Measurements from ENCODE around the gene SPATA31E1.
"Not testable (repeated sequence)": the region's sequence is repeated elsewhere in the genome, so short reads cannot be mapped to it uniquely, and the experiment has no call there.

The SPATA31E1 gene

DNA sequence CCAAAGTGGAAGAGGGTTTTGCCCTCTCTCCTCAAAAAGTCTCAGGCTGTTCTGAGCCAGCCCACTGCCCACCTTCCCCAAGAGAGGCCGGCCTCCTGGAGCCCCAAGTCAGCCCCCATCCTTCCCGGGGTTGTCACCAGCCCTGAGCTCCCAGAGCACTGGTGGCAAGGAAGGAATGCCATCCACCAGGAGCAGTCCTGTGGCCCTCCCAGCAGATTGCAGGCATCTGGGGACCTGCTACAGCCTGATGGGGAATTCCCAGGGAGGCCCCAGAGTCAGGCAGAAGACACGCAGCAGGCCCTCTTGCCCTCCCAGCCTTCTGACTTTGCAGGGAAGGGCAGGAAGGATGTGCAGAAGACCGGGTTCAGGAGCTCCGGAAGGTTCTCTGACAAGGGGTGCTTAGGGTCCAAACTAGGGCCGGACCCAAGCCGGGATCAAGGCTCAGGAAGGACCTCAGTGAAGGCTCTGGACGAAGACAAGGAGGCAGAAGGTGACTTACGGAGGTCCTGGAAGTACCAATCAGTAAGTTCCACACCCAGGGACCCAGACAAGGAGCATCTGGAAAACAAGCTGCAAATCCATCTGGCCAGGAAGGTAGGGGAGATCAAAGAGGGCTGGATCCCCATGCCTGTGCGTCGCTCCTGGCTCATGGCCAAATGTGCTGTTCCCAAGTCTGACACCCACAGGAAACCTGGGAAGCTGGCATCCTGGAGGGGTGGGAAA is 3.7 kb downstream of the SPATA31E1 start:
- DNase-seq (ENCODE audit: low spot score): no peak

- DNase-seq (ENCODE audit: low spot score): no peak
Observed at GRCh38 chr9:87886933-87887505, 4.3 kb downstream of the SPATA31E1 start.

DNA sequence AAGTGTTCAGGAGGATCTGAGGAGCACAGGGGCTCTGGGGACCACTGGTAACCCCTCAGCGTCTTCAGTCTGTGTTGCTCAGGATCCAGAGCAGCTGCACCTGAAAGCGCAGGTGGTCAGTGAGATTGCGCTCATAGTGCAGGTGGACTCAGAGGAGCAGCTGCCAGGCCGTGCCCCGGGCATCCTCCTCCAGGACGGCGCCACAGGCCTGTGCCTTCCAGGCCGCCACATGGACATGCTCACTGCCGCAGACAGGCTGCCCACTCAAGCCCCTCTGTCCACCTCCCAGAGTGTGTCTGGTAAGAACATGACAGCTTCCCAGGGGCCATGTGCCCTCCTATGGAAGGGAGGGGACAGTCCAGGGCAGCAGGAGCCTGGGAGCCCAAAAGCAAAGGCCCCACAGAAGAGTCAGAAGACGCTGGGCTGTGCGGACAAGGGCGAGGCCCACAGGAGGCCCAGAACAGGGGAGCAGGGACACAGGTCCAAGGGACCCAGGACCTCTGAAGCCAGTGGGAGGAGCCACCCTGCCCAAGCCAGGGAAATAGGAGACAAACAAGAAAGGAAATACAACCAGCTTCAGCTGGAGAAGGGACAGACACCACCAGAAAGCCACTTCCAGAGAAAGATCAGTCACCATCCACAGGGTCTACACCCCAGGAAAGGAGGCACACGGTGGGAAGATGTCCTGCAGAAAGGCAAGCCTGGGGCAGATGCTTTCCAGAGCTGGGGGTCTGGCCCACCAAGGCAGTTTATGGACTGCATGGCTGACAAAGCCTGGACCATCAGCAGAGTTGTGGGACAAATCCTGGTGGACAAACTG is 5.2 kb downstream of the SPATA31E1 start:
- no peak for DNase-seq (ENCODE audit: low spot score)

- DNase-seq (ENCODE audit: low spot score): no peak
Observed at GRCh38 chr9:87888501-87888900, 5.8 kb downstream of the SPATA31E1 start.

- no peak for DNase-seq (ENCODE audit: low spot score)
Observed at GRCh38 chr9:87889065-87889881, 6.6 kb downstream of the SPATA31E1 start.

DNA sequence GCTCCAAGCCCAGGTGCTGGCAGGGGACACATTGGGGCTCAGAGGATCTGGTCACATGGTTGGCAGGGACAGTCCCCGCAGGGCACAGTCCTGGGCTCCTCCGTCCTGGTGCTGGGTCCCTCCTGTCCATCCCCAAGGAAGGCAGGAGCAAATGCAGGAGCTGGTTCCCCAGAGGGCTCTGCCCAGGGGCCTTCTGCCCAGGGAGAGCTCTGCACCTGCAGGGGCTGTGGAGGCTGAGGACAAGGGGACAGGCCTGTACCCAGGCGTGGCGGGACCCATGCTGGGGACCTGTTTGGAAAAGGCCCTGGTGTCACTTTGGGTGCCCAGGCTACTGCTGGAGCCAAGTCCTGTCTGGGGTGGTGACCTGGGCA is 7.2 kb downstream of the SPATA31E1 start:
- DNase-seq (ENCODE audit: low spot score): no peak

GRCh38 chr9:87890837-87891236 is 8.2 kb downstream of the SPATA31E1 start:
- no peak for DNase-seq (ENCODE audit: low spot score)

- DNase-seq (ENCODE audit: low spot score): no peak
Observed at GRCh38 chr9:87891754-87892153, 9.1 kb downstream of the SPATA31E1 start.

DNA sequence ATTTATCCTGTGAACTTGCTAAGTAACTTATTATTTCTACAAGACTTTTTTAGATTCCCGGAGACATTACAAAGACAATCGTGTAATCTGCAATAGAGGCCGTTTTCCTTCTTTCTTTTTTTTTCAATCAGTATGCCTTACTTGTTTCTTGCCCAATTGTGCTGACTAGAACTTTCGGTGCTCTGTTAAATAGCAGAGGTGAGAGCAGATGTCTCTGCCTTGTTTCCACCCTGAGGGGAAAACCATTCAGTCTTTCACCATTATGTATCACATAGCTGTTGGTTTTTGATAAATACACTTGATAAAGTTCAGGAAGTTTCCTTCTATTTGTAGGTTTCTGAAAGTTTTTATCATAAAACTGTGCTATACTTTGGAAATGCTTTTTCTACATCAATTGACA is 10.3 kb downstream of the SPATA31E1 start:
- no peak for DNase-seq (ENCODE audit: low spot score)

DNA sequence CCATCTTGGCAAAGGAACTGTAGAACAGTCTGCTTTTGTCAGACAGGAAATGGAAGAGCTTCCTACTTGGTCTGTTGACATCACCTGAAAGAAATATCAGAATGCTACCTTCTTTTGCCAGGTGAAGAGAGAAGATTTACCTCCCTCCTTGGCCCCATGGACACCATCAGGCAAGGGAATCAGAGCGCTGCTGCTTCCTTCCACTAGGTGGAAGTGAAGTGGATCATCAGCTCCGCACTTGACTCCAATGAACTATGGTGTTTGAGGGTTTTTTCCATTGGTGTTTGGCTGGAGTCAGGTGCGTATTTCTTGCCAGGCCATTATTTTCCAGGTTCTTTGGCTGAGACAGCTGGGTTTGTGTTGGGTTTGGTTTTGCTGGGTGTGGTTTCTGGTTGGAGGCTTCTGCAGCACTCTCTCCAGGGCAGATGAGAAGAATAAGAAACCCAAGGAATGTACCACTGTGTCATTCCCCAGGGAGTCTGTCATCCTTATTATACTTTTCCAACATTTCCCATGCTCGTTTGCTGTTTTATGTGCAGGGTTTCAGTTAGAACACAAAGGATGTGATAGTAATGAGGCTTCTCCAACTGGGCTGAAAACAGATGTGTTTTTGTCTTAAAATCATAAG is 12.4 kb downstream of the SPATA31E1 start:
- no peak for DNase-seq (ENCODE audit: low spot score)

DNA sequence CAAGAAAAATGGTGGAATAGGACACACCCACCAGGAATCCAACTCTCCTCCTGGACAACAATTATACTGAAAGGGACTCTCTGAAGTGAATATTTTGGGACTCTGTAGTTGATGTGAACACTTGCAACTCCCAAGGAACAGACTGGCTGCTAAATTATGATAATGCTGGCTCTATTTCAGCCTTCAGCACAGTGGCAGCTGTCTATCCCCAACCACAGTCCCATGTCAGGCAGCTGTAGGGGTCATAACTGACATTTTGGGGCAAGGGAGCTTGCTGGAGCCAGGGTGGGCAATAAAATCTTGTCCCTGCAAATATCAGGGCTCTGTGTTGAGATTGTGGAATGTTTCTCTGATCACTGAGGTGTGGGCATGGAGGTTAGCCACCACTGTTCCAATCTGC is 14.2 kb downstream of the SPATA31E1 start:
- DNase-seq (ENCODE audit: low spot score): no peak

DNA sequence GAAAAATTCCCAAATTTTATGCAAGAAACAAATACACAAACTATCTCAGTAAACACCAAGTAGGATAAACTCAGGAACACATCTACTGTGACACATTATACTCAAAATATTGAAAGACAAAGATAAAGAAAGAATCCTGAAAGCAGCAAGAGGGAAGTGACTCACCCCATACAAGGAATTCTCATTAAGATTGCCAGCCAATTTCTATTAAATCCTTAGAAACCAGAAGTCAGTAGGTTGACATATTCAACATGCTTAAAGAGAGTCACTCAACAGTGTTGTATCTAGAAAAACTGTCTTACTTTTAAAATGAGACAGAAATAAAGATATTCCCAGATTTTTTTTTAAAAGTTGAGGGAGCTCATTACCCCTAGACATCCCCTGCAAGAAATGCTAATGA is 15.5 kb downstream of the SPATA31E1 start:
- DNase-seq (ENCODE audit: low spot score): no peak

DNA sequence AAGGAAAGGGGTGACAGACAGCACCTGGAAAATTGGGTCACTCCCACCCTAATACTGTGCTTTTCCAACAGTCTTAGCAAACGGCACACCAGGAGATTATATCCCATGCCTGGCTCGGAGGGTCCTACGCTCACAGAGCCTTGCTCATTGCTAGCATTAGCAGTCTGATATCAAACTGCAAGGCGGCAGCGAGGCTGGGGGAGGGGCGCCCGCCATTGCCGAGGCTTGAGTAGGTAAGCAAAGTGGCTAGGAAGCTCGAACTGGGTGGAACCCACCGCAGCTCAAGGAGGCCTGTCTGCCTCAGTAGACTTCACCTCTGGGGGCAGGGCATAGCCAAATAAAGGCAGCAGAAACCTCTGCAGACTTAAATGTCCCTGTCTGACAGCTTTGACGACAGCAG is 19.7 kb downstream of the SPATA31E1 start:
- DNase-seq (ENCODE audit: low spot score): not testable (repeated sequence)

GRCh38 chr9:87909310-87910041 is 26.8 kb downstream of the SPATA31E1 start:
- no peak for DNase-seq (ENCODE audit: low spot score)

GRCh38 chr9:87910821-87911220 is 28.1 kb downstream of the SPATA31E1 start:
- no peak for DNase-seq (ENCODE audit: low spot score)

DNA sequence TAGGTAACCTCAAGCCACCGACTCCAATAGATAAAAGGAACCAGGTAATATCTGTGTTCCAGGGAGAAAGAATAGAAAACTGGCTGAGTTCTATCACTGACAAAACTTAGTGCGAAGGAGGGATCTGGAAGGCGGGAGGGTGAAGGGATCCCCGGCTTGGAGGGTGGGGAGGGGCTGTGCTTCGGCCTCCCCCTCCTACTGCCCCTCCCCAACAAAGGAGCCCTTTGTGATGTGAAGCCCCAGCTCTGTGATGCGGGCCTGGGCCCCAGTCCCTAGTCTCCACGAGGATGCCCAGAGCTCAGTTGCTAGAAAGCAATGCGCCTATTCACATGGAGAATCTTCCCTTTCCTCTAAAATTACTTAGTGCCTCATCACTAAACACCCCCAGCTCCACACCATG is 35.0 kb downstream of the SPATA31E1 start, which contains the start of gene SPATA31C1:
SPATA31C1 (plus strand) TSS at position 301 of the 400 bp plus-strand sequence.
- DNase-seq (ENCODE audit: low spot score): not testable (repeated sequence)

GRCh38 chr9:87919013-87919412 is 36.3 kb downstream of the SPATA31E1 start:
- not testable (repeated sequence) for DNase-seq (ENCODE audit: low spot score)

GRCh38 chr9:87921561-87921960 is 38.9 kb downstream of the SPATA31E1 start:
- not testable (repeated sequence) for DNase-seq (ENCODE audit: low spot score)

DNA sequence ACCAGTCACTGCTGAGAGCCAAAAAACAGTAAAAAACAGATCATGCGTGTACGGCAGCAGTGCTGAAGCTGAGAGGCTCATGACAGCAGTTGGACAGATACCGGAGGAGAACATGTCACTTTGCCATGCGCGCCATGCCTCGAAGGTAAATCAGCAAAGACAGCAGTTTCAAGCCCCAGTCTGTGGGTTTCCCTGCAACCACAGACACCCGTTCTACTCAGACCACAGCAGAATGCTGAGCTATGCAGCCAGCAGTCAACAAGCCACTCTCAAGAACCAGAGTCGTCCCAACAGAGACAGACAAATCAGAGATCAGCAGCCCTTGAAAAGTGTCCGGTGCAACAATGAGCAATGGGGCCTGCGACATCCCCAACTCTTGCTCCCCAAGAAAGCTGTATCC is 40.3 kb downstream of the SPATA31E1 start:
- not testable (repeated sequence) for DNase-seq (ENCODE audit: low spot score)

DNA sequence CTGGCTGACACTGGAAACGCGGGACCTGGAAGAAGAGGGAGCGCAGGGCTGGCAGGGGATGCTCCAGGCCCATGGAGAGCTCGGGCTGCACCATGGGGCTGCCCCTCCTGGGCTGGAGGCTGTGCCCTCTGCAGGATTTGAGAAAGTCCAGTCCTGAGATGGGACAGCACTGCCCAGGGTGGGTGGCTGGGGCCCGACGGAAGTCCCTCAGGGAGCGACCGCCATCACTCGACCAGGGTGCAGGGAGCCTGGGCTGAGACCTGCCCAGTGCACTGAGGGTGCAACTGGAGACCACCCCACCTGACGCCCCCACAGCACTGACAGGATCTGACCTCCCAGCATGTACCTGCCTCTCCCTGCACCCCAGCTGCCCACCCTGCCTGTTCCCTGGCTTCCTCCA is 42.2 kb downstream of the SPATA31E1 start:
- not testable (repeated sequence) for DNase-seq (ENCODE audit: low spot score)

DNA sequence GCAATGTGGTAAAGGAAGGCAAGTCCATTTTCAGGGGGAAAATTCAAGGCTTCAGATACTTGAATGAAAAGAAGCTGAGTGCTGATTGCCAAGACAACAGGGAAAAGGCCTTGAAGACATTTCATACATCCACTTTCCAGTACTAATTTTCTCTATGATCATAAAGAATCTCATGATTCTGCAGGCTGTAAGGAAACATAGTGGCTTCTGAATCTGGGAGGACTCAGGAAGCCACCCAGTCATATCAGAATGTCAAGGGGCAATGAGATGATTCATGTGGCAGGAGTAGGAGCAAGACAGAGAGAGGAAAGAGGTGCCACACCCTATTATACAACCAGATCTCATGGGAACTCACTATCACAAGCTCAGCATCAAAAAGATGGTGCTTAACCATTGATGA is 46.5 kb downstream of the SPATA31E1 start:
- DNase-seq (ENCODE audit: low spot score): not testable (repeated sequence)
